H9 (cell line): ENCODE results near the gene PARP1. TPM values are rescaled to one million over a fixed set of nuclear protein-coding genes. Genes with fewer than 3 reads are reported as not detected.

Experiments used
- DNase-seq: peaks from one replicate; pipeline ENCODE4 v3.0.0-alpha.2; 2017
- H2AFZ ChIP-seq: one replicate; pipeline ENCODE4 v1.6.1; 2013; ENCODE audit warnings: mild to moderate bottlenecking, low read length, control low read depth, moderate library complexity
- H2AK5ac ChIP-seq: 2 replicates; pipeline ENCODE4 v1.6.1; 2013; ENCODE audit warnings: low read length, control low read depth, mixed read lengths; ENCODE audit not compliant: insufficient read length
- H2BK120ac ChIP-seq: one replicate; pipeline ENCODE4 v1.6.1; 2013; ENCODE audit warnings: low read depth, mild to moderate bottlenecking, low read length, control low read depth, inconsistent platforms; ENCODE audit not compliant: poor library complexity, severe bottlenecking
- H2BK12ac ChIP-seq: 2 replicates; pipeline ENCODE4 v1.6.1; 2013; ENCODE audit warnings: low read length, control low read depth, mixed read lengths, low read depth; ENCODE audit not compliant: insufficient read length
- H2BK15ac ChIP-seq: 2 replicates; pipeline ENCODE4 v1.6.1; 2013; ENCODE audit warnings: low read depth, low read length, control low read depth
- H2BK20ac ChIP-seq: one replicate; pipeline ENCODE4 v1.6.1; 2013; ENCODE audit warnings: low read depth, mild to moderate bottlenecking, low read length, control low read depth, inconsistent platforms; ENCODE audit not compliant: poor library complexity, severe bottlenecking
- H2BK5ac ChIP-seq: 2 replicates; pipeline ENCODE4 v1.6.1; 2013; ENCODE audit warnings: low read length, control low read depth, mixed read lengths; ENCODE audit not compliant: insufficient read length
- H3K14ac ChIP-seq: 2 replicates; pipeline ENCODE4 v1.6.1; 2013; ENCODE audit warnings: low read length, control low read depth; ENCODE audit not compliant: insufficient read depth
- H3K18ac ChIP-seq: 2 replicates; pipeline ENCODE4 v1.6.1; 2013; ENCODE audit warnings: low read depth, mild to moderate bottlenecking, mixed read lengths, low read length, control low read depth; ENCODE audit not compliant: insufficient read length
- H3K23ac ChIP-seq: 2 replicates; pipeline ENCODE4 v1.6.1; 2013; ENCODE audit warnings: low read length, control low read depth, mixed read lengths, low read depth; ENCODE audit not compliant: insufficient read length
- H3K23me2 ChIP-seq: 2 replicates; pipeline ENCODE4 v1.6.1; 2013; ENCODE audit warnings: low read depth, mild to moderate bottlenecking, mixed read lengths, low read length, control low read depth; ENCODE audit not compliant: insufficient read length, poor library complexity, severe bottlenecking
- H3K27ac ChIP-seq: 2 replicates; pipeline ENCODE4 v1.5.1; 2013; ENCODE audit warnings: low read length, control low read depth, mixed read lengths, low read depth; ENCODE audit not compliant: insufficient read length
- H3K27me3 ChIP-seq: 2 replicates; pipeline ENCODE4 v1.6.1; 2013; ENCODE audit warnings: low read length, control low read depth, inconsistent platforms; ENCODE audit not compliant: insufficient read depth
- H3K4ac ChIP-seq: 2 replicates; pipeline ENCODE4 v1.6.1; 2013; ENCODE audit warnings: low read depth, mild to moderate bottlenecking, control low read depth, inconsistent platforms, low read length, moderate library complexity
- H3K4me1 ChIP-seq: 2 replicates; pipeline ENCODE4 v1.6.1; 2013; ENCODE audit warnings: low read length, control low read depth, inconsistent platforms; ENCODE audit not compliant: insufficient read depth
- H3K4me2 ChIP-seq: 2 replicates; pipeline ENCODE4 v1.6.1; 2013; ENCODE audit warnings: low read length, control low read depth, mixed read lengths; ENCODE audit not compliant: insufficient read length, insufficient read depth
- H3K56ac ChIP-seq: 2 replicates; pipeline ENCODE4 v1.6.1; 2013; ENCODE audit warnings: low read depth, mild to moderate bottlenecking, mixed read lengths, low read length, control low read depth; ENCODE audit not compliant: insufficient read length
- H3K79me1 ChIP-seq: 2 replicates; pipeline ENCODE4 v1.6.1; 2013; ENCODE audit warnings: low read depth, mild to moderate bottlenecking, moderate library complexity, low read length, control low read depth, inconsistent platforms; ENCODE audit not compliant: insufficient read depth, poor library complexity, severe bottlenecking
- H3K79me2 ChIP-seq: 2 replicates; pipeline ENCODE4 v1.6.1; 2013; ENCODE audit warnings: low read length, control low read depth, inconsistent platforms; ENCODE audit not compliant: insufficient read depth
- H3K9ac ChIP-seq: 2 replicates; pipeline ENCODE4 v1.6.1; 2013; ENCODE audit warnings: low read length, control low read depth, mixed read lengths; ENCODE audit not compliant: insufficient read length; ENCODE audit errors: extremely low read depth
- H3K9me3 ChIP-seq: one replicate; pipeline ENCODE4 v1.6.1; 2013; ENCODE audit warnings: low read depth, low read length, inconsistent platforms; ENCODE audit not compliant: control insufficient read depth
- H3T11ph ChIP-seq: one replicate; pipeline ENCODE4 v1.6.1; 2013; ENCODE audit warnings: mild to moderate bottlenecking, low read length, control low read depth, inconsistent platforms
- H4K20me1 ChIP-seq: one replicate; pipeline ENCODE4 v1.6.1; 2013; ENCODE audit not compliant: control insufficient read depth, insufficient read length, insufficient read depth
- H4K5ac ChIP-seq: 2 replicates; pipeline ENCODE4 v1.6.1; 2013; ENCODE audit warnings: low read depth, mild to moderate bottlenecking, mixed read lengths, low read length, control low read depth; ENCODE audit not compliant: insufficient read length
- H4K8ac ChIP-seq: replicated peaks from 2 replicates; pipeline ENCODE4 v1.6.1; 2013; ENCODE audit warnings: low read length, control low read depth, mixed read lengths, low read depth; ENCODE audit not compliant: insufficient read length
- H4K91ac ChIP-seq: 2 replicates; pipeline ENCODE4 v1.6.1; 2013; ENCODE audit warnings: low read depth, mild to moderate bottlenecking, moderate library complexity, mixed read lengths, low read length, control low read depth; ENCODE audit not compliant: insufficient read length
- H3K27ac Mint-ChIP-seq, 3 experiments: 2 replicates in 2 of 3; 3 replicates in 1 of 3; pipeline ENCODE4 v1.8.0; 2020 to 2021; ENCODE audit warnings: mixed read lengths in 3 of 3, mild to moderate bottlenecking in 1 of 3, moderate library complexity in 1 of 3
- H3K27me3 Mint-ChIP-seq: 2 replicates; pipeline ENCODE4 v1.8.0; 2021; ENCODE audit warnings: low read depth, mild to moderate bottlenecking, moderate library complexity, mixed read lengths
- H3K36me3 Mint-ChIP-seq, 3 experiments: 2 replicates in 2 of 3; 3 replicates in 1 of 3; pipeline ENCODE4 v1.8.0; 2020 to 2021; ENCODE audit warnings: low read depth in 3 of 3, mixed read lengths in 3 of 3; ENCODE audit not compliant: insufficient read depth in 1 of 3
- H3K4me1 Mint-ChIP-seq, 2 experiments: 2 replicates each; pipeline ENCODE4 v1.8.0; 2020; ENCODE audit warnings: mixed read lengths in 2 of 2
- H3K4me3 Mint-ChIP-seq, 2 experiments: 2 replicates in 1 of 2; 3 replicates in 1 of 2; pipeline ENCODE4 v1.8.0; 2020 to 2021; ENCODE audit warnings: mild to moderate bottlenecking in 2 of 2, mixed read lengths in 2 of 2, moderate library complexity in 1 of 2
- H3K9me3 Mint-ChIP-seq, 2 experiments: 2 replicates in 1 of 2; 3 replicates in 1 of 2; pipeline ENCODE4 v1.8.0; 2020; ENCODE audit warnings: mild to moderate bottlenecking in 2 of 2, mixed read lengths in 2 of 2, moderate library complexity in 1 of 2
- WGBS: extraction: QIAGEN DNeasy Blood & Tissue Kit; methylation state at CpG from one replicate; pipeline ENCODE4 v1.1.7; 2013; ENCODE audit warnings: missing lambda C conversion rate, low lambda C conversion rate, mixed read lengths; ENCODE audit not compliant: insufficient read length; ENCODE audit errors: extremely low coverage; 5-methylcytosine and 5-hydroxymethylcytosine counted together
- total RNA-seq: library from RNA; stranded (reverse); gene quantifications from 2 replicates; pipeline ENCODE4 v1.2.1, GENCODE V29; 2021
- TF ChIP-seq, protein P1 (sequence below): fragments of 200-600 bp; sonication (generic); conservative IDR thresholded peaks from 3 replicates; pipeline ENCODE4 v1.8.0; 2021; ENCODE audit warnings: antibody characterized with exemption, mild to moderate bottlenecking

The PARP1 gene
- total RNA-seq, 1 experiment from 2014 or later, result 337 TPM

DNA sequence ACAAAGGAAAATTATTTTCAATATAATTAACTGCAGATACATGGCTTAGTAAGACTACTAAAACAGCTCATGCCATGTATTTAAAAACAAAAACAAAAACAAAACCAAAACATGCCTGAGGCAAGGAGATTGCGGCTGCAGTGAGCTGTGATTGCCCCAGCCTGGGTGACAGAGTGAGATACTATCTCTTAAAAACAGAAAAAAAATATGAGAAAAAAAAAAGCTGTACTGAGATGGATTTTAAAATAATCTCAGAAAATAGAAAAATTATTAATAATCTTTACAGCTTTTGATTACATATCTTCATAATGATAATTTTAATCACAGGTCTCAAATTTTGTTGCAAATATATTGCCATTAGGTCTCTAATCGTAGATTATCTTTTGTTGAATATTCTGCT is 74.9 kb downstream of the PARP1 start:
- no peak for DNase-seq
- Histone ChIP-seq H3K18ac (no peak overlapping the region), H4K8ac (no peak overlapping the region), H3K27ac (no peak overlapping the region), H3K4me1 (0 out of 2 replicates have a peak, but pooled peaks cover 2% of the 10 kb centered on the region), H3K4ac (no peak overlapping the region), H2AK5ac (no peak overlapping the region), H2BK5ac (no peak overlapping the region), H3K9ac (no peak overlapping the region), H4K5ac (no peak overlapping the region), H3K23ac (no peak overlapping the region), H2AFZ (no peak overlapping the region), H3K9me3 (no peaks in the 10 kb centered on the region), H3K56ac (no peak overlapping the region), H3K79me1 (no peaks in the 10 kb centered on the region), H3K14ac (no peak overlapping the region), H3T11ph (no peak overlapping the region), H4K91ac (no peak overlapping the region), H2BK15ac (no peak overlapping the region), H3K4me2 (no peak overlapping the region), H4K20me1 (no peaks in the 10 kb centered on the region), H2BK120ac (no peak overlapping the region), H2BK12ac (no peak overlapping the region), H3K27me3 (no peaks in the 10 kb centered on the region), H3K79me2 (no peaks in the 10 kb centered on the region), H3K23me2 (no peaks in the 10 kb centered on the region), H2BK20ac (no peak overlapping the region)
- no CpG with 5 or more reads among the region's 2 CpGs for WGBS
- TF ChIP-seq, protein P1, sequence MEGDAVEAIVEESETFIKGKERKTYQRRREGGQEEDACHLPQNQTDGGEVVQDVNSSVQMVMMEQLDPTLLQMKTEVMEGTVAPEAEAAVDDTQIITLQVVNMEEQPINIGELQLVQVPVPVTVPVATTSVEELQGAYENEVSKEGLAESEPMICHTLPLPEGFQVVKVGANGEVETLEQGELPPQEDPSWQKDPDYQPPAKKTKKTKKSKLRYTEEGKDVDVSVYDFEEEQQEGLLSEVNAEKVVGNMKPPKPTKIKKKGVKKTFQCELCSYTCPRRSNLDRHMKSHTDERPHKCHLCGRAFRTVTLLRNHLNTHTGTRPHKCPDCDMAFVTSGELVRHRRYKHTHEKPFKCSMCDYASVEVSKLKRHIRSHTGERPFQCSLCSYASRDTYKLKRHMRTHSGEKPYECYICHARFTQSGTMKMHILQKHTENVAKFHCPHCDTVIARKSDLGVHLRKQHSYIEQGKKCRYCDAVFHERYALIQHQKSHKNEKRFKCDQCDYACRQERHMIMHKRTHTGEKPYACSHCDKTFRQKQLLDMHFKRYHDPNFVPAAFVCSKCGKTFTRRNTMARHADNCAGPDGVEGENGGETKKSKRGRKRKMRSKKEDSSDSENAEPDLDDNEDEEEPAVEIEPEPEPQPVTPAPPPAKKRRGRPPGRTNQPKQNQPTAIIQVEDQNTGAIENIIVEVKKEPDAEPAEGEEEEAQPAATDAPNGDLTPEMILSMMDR, result no peak
- H3K4me3 Mint-ChIP-seq, result no peak overlapping the region
- no peak overlapping the region; a peak in 1 of 7 replicates for H3K27ac Mint-ChIP-seq
- H3K4me1 Mint-ChIP-seq, result peaks cover 4 to 5% of the 10 kb centered on the region in 2 experiments
- H3K27me3 Mint-ChIP-seq, result no peaks in the 10 kb centered on the region
- no peaks in the 10 kb centered on the region for H3K9me3 Mint-ChIP-seq
- no peaks in the 10 kb centered on the region for H3K36me3 Mint-ChIP-seq
